ENCODE results near the gene LGSN. TPM values are rescaled to one million over a fixed set of nuclear protein-coding genes. Genes with fewer than 3 reads are reported as not detected.

The LGSN gene
- total and polyA plus RNA-seq, 4 donors = 0.04 to 3.5 (median 0.91) TPM

DNA sequence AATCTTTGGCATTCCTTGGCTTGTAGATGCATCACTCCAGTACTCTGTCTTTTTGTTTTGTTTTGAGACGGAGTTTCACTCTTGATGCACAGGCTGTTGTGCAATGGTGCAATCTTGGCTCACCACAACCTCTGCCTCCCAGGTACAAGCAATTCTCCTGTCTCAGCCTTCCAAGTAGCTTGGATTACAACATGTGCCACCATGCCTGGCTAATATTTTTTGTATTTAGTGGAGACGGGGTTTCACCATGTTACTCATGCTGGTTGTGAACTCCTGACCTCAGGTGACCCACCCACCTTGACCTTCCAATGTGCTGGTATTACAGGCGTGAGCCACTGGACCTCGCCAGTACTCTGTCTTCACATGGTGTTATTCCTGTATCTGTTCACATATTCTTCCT is 35.8 kb upstream of the LGSN start:
- Histone ChIP-seq H3K27ac (ENCODE audit: low read depth in 1 of 2, low read length in 1 of 2) (no peak overlapping the region), H3K9ac (ENCODE audit: insufficient read depth in 1 of 2, low read length in 2 of 2) (no peak overlapping the region), H3K9me3 (ENCODE audit: control insufficient read depth in 4 of 4, insufficient read depth in 3 of 4, low read length in 3 of 4) (peaks cover 0 to 2% (median 0%) of the 10 kb centered on the region in 4 donors), H3K27me3 (ENCODE audit: control insufficient read depth in 3 of 3, insufficient read depth in 3 of 3, low read length in 2 of 3) (no peaks in the 10 kb centered on the region), H3K36me3 (ENCODE audit: control insufficient read depth in 4 of 4, insufficient read depth in 4 of 4, low read length in 4 of 4) (no peaks in the 10 kb centered on the region), H3K4me1 (ENCODE audit: control insufficient read depth in 5 of 5, insufficient read depth in 5 of 5, low read length in 5 of 5) (peaks cover 0 to 8% (median 0%) of the 10 kb centered on the region in 5 donors), H3K4me3 (no peak overlapping the region)
- 62 to 72% methylated on average over 4 of the region's 4 CpGs for WGBS, 2 donors
- no peak for ATAC-seq (ENCODE audit: insufficient read depth, low FRiP score)
- no peak for DNase-seq
- TF ChIP-seq, protein P1, sequence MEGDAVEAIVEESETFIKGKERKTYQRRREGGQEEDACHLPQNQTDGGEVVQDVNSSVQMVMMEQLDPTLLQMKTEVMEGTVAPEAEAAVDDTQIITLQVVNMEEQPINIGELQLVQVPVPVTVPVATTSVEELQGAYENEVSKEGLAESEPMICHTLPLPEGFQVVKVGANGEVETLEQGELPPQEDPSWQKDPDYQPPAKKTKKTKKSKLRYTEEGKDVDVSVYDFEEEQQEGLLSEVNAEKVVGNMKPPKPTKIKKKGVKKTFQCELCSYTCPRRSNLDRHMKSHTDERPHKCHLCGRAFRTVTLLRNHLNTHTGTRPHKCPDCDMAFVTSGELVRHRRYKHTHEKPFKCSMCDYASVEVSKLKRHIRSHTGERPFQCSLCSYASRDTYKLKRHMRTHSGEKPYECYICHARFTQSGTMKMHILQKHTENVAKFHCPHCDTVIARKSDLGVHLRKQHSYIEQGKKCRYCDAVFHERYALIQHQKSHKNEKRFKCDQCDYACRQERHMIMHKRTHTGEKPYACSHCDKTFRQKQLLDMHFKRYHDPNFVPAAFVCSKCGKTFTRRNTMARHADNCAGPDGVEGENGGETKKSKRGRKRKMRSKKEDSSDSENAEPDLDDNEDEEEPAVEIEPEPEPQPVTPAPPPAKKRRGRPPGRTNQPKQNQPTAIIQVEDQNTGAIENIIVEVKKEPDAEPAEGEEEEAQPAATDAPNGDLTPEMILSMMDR (IDR thresholded peaks at IDR 0.05; ENCODE audit: control extremely low read depth, extremely low read depth) = no peak

DNA sequence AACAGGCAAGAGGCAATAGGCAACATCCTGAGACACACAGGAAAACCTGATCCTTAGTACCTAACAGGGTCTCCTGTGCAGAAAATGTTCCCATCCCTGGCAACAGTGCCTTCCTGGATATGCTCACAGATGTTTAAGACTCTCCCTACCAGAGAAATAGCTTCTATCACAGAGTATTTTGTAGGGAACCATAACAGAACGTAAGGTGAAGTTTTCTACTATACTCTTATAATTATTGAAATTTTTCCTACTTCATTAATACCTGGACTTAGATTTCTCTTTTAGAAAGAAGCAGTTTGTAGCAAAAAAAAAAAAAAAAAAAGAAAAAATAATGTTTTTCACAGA is 33.5 kb upstream of the LGSN start:
- DNase-seq (no peak), ATAC-seq (ENCODE audit: insufficient read depth, low FRiP score) (no peak)
- no peaks in the 10 kb centered on the region for H3K36me3 ChIP-seq (ENCODE audit: control insufficient read depth in 4 of 4, insufficient read depth in 4 of 4, low read length in 4 of 4)
- 37 to 68% methylated on average over 1 of the region's 1 CpG for WGBS, 2 donors
- peaks cover 0 to 2% (median 0%) of the 10 kb centered on the region in 4 donors for H3K9me3 ChIP-seq (ENCODE audit: control insufficient read depth in 4 of 4, insufficient read depth in 3 of 4, low read length in 3 of 4)
- H3K9ac ChIP-seq (ENCODE audit: insufficient read depth in 1 of 2, low read length in 2 of 2) = no peak overlapping the region
- H3K4me1 ChIP-seq (ENCODE audit: control insufficient read depth in 5 of 5, insufficient read depth in 5 of 5, low read length in 5 of 5) = peaks cover 0 to 8% (median 0%) of the 10 kb centered on the region in 5 donors
- no peak overlapping the region for H3K4me3 ChIP-seq
- H3K27ac ChIP-seq (ENCODE audit: low read depth in 1 of 2, low read length in 1 of 2) = no peak overlapping the region
- no peaks in the 10 kb centered on the region for H3K27me3 ChIP-seq (ENCODE audit: control insufficient read depth in 3 of 3, insufficient read depth in 3 of 3, low read length in 2 of 3)
- TF ChIP-seq, protein P1 (IDR thresholded peaks at IDR 0.05; ENCODE audit: control extremely low read depth, extremely low read depth) = no peak

DNA sequence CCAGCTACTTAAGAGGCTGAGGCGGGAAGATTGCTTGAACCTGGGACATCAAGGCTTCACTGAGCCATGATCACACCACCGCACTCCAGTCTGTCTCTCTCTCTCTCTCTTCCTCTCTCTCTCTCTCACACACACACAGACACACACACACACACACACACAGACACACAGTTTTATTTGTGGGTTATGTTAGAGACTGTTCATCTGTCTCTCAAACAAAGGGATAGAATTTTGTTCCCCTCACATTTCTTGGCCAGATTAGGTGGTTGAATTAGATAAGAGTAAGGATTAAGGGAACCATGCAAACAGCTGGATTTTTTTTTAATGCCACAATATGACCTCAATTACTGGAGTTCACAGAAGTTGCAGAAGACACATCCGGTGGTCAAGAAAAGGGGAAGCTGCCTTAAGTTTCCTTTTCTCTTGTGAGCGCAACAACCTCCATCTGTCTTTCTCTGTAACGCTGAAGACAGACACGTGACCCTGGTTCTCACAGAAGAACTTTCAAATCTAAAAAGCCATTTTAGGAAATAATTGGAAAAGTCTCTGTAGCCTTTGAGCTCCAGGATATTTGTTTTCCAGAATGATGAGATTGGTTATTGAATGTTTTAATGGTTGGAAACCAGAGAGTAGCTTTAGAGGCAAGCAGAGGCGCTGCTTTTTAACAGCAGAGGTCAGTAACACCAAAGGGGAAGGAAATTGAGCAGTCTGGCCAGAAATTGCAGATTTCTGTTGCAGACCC is 32.9 kb upstream of the LGSN start:
- H3K27ac ChIP-seq (ENCODE audit: low read depth in 1 of 2, low read length in 1 of 2) = no peak overlapping the region
- H3K9me3 ChIP-seq (ENCODE audit: control insufficient read depth in 4 of 4, insufficient read depth in 3 of 4, low read length in 3 of 4) = peaks cover 0 to 2% (median 0%) of the 10 kb centered on the region in 4 donors
- H3K9ac ChIP-seq (ENCODE audit: insufficient read depth in 1 of 2, low read length in 2 of 2) = no peak overlapping the region
- H3K36me3 ChIP-seq (ENCODE audit: control insufficient read depth in 4 of 4, insufficient read depth in 4 of 4, low read length in 4 of 4) = no peaks in the 10 kb centered on the region
- H3K4me1 ChIP-seq (ENCODE audit: control insufficient read depth in 5 of 5, insufficient read depth in 5 of 5, low read length in 5 of 5) = peaks cover 0 to 8% (median 0%) of the 10 kb centered on the region in 5 donors
- H3K27me3 ChIP-seq (ENCODE audit: control insufficient read depth in 3 of 3, insufficient read depth in 3 of 3, low read length in 2 of 3) = no peaks in the 10 kb centered on the region
- DNase-seq = peak; percentile 56 to 72 (median 66)
- H3K4me3 ChIP-seq = no peak overlapping the region
- WGBS, 2 donors = 28 to 32% methylated on average over 7 of the region's 7 CpGs
- TF ChIP-seq, protein P1 (IDR thresholded peaks at IDR 0.05; ENCODE audit: control extremely low read depth, extremely low read depth) = peak; percentile 27
- peak; percentile 67 for ATAC-seq (ENCODE audit: insufficient read depth, low FRiP score)

All from lung (tissue), 12 donors.